A673 (cell line): ENCODE data around the gene ZNF784. TPM values are rescaled to one million over a fixed set of nuclear protein-coding genes. Genes with fewer than 3 reads are reported as not detected.

Experiments
- BruUV-seq: library from RNA; stranded (reverse); fragments of 400-500 nt; replicated peaks from 2 replicates; lab custom pipeline; 2021; lab: Mats Ljungman, UMichigan
- CTCF ChIA-PET: fragments of 300-600 bp; sonication (Branson Sonifier 250); formaldehyde crosslinking; loops from one replicate; lab custom pipeline; 2022; ENCODE audit warnings: antibody characterized with exemption; lab: Charles Lee
- POLR2A ChIA-PET: fragments of 300-600 bp; sonication (Branson Sonifier 250); formaldehyde crosslinking; loops from one replicate; lab custom pipeline; 2022; ENCODE audit warnings: antibody characterized with exemption; ENCODE audit not compliant: low non-redundant PET; lab: Charles Lee
- DNase-seq: peaks from one replicate; pipeline ENCODE4 v3.0.0-alpha.2; 2015; ENCODE audit warnings: low spot score
- H3K27ac ChIP-seq: fragments of 200-600 bp; sonication (generic); 2 replicates; pipeline ENCODE4 v1.5.1; 2016; ENCODE audit warnings: mixed run types, low read depth, mild to moderate bottlenecking, mixed read lengths, antibody characterized with exemption, low read length; ENCODE audit not compliant: poor library complexity, severe bottlenecking
- H3K27me3 ChIP-seq: fragments of 200-600 bp; sonication (generic); replicated peaks from 2 replicates; pipeline ENCODE4 v1.6.1; 2017; ENCODE audit warnings: mixed run types, low read depth, mild to moderate bottlenecking, mixed read lengths, antibody characterized with exemption, low read length; ENCODE audit not compliant: insufficient read depth, poor library complexity
- H3K36me3 ChIP-seq: fragments of 200-600 bp; sonication (generic); 2 replicates; pipeline ENCODE4 v1.6.1; 2016; ENCODE audit warnings: mixed run types, mild to moderate bottlenecking, mixed read lengths, antibody characterized with exemption, low read length; ENCODE audit not compliant: insufficient read depth, poor library complexity, severe bottlenecking
- H3K4me1 ChIP-seq: fragments of 200-600 bp; sonication (generic); 2 replicates; pipeline ENCODE4 v1.6.1; 2017; ENCODE audit warnings: mixed run types, mild to moderate bottlenecking, mixed read lengths, antibody characterized with exemption, low read length; ENCODE audit not compliant: insufficient read depth, poor library complexity, severe bottlenecking
- H3K4me3 ChIP-seq: fragments of 200-600 bp; sonication (generic); 2 replicates; pipeline ENCODE4 v1.5.1; 2016; ENCODE audit warnings: low read depth, mixed run types, mild to moderate bottlenecking, mixed read lengths, low read length; ENCODE audit not compliant: poor library complexity, severe bottlenecking
- H3K9me3 ChIP-seq: fragments of 200-600 bp; sonication (generic); 2 replicates; pipeline ENCODE4 v1.6.1; 2016; ENCODE audit warnings: mixed run types, low read depth, mild to moderate bottlenecking, mixed read lengths, antibody characterized with exemption, low read length; ENCODE audit not compliant: poor library complexity, severe bottlenecking
- EZH2 ChIP-seq: fragments of 200-600 bp; sonication (generic); IDR thresholded peaks from 2 replicates; pipeline ENCODE4 v1.6.1; 2017; ENCODE audit warnings: borderline replicate concordance, low read depth, mild to moderate bottlenecking, mixed read lengths, antibody characterized with exemption, low read length; ENCODE audit not compliant: poor library complexity, severe bottlenecking
- intact Hi-C: fragments of 100-400 bp; cut with micrococcal nuclease; formaldehyde crosslinking; loops from one replicate; pipeline ENCODE4 v1.10.0; 2022; ENCODE audit not compliant: unreplicated experiment
- total RNA-seq: library from RNA; stranded (reverse); gene quantifications from 2 replicates; pipeline ENCODE4 v1.2.3, GENCODE V29; 2021
- TF ChIP-seq, protein P1 (sequence below): fragments of 300-800, 200-600 bp; sonication (generic); conservative IDR thresholded peaks from 2 replicates; pipeline ENCODE4 v1.5.1; 2017; ENCODE audit warnings: low read depth, mild to moderate bottlenecking, antibody characterized with exemption, low read length, moderate library complexity, mixed read lengths

ZNF784 gene
- total RNA-seq, 1 experiment from 2014 or later: 7.1 TPM

DNA sequence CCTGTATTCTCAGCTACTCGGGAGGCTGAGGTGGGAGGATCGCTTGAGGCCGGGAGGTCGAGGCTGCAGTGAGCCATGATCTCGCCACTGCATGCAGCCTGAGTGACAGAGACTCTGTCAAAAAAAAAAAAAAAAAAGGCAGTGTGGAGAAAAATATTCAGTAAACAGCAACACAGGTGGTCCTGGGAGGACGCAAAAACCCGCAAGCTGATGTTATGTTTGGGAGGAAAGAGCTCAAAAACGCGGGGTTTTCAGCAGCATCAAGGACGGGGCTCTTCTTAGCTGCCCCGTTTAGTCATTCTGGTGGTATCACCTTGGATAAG is 599 bp upstream of the ZNF784 start:
- Histone ChIP-seq H3K4me1 (peaks cover 5% of the 10 kb centered on the region), H3K27me3 (no peaks in the 10 kb centered on the region), H3K9me3 (no peaks in the 10 kb centered on the region), H3K27ac (peak overlapping the region; percentile 97), H3K4me3 (peak overlapping the region; percentile 67), H3K36me3 (peaks cover 6% of the 10 kb centered on the region)
- intact Hi-C loops: no loop called here
- no peak for TF ChIP-seq EZH2
- TF ChIP-seq, protein P1, sequence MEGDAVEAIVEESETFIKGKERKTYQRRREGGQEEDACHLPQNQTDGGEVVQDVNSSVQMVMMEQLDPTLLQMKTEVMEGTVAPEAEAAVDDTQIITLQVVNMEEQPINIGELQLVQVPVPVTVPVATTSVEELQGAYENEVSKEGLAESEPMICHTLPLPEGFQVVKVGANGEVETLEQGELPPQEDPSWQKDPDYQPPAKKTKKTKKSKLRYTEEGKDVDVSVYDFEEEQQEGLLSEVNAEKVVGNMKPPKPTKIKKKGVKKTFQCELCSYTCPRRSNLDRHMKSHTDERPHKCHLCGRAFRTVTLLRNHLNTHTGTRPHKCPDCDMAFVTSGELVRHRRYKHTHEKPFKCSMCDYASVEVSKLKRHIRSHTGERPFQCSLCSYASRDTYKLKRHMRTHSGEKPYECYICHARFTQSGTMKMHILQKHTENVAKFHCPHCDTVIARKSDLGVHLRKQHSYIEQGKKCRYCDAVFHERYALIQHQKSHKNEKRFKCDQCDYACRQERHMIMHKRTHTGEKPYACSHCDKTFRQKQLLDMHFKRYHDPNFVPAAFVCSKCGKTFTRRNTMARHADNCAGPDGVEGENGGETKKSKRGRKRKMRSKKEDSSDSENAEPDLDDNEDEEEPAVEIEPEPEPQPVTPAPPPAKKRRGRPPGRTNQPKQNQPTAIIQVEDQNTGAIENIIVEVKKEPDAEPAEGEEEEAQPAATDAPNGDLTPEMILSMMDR: no peak
- TSS peak; percentile 48 for BruUV-seq
- ChIA-PET POLR2A (no interaction called here), CTCF (interaction anchor here (0.6 to 1.5 kb wide), 8 partner anchors 8 to 955 kb away, joined by 3 to 13 read pairs (median 6); partner anchors contain the start of gene ZNF865)
- DNase-seq: no peak

DNA sequence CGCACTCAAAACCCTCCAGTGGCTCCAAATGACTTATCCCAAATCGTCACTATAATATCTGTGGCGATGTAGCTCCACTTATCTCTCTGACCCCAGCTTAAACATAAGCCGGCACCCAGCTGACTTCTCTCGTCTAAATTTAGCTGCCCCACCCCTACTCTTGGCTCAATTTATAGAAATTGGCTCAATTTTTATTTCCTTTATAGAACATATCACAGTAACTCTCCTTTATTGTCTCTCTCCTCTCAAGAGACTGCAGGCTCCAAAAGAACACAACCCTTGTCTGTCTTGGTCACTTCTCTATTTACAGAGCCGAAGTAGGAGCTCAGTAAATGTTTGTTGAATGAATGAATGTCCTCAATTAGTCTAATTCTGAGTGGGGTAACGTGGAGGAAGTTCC is 805 bp downstream of the ZNF784 start:
- Histone ChIP-seq H3K27ac (peak overlapping the region; percentile 6), H3K4me3 (peak overlapping the region; percentile 67), H3K27me3 (no peaks in the 10 kb centered on the region), H3K9me3 (no peaks in the 10 kb centered on the region), H3K4me1 (peaks cover 5% of the 10 kb centered on the region), H3K36me3 (peaks cover 6% of the 10 kb centered on the region)
- ChIA-PET CTCF (interaction anchor here (1.5 kb wide), 1 partner anchor 17 kb away, joined by 6 read pairs; the partner anchor contains the start of gene ZNF865), POLR2A (no interaction called here)
- intact Hi-C loops: no loop called here
- no peak for DNase-seq
- TF ChIP-seq, protein P1: no peak
- TF ChIP-seq EZH2: no peak
- BruUV-seq: TSS peak; percentile 60

DNA sequence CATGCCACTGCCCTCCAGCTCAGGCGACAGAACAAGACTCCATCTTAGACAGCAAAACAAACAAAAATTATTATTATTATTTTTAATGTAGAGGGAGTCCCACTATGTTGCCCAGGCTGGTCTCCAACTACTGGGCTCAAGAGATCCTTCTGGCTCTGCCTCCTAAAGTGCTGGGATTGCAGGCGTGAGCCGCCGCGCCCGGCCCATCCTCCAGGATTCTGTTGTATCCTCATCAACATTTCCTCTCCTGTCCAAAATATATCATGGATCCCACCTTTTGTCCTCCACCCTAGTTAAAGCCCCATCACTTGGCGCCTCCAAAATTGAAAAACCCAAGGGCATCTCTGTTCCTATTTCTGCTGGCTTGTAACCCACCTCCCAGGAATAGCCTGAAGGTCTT is 1.2 kb downstream of the ZNF784 start:
- no peak overlapping the region for H3K4me3 ChIP-seq
- H3K27ac ChIP-seq: peak overlapping the region; percentile 6
- no peaks in the 10 kb centered on the region for H3K9me3 ChIP-seq
- POLR2A ChIA-PET: no interaction called here
- intact Hi-C loops: no loop called here
- H3K27me3 ChIP-seq: no peaks in the 10 kb centered on the region
- no TSS peak for BruUV-seq
- CTCF ChIA-PET: no interaction called here
- H3K4me1 ChIP-seq: peaks cover 5% of the 10 kb centered on the region
- TF ChIP-seq EZH2: no peak
- TF ChIP-seq, protein P1: no peak
- peaks cover 6% of the 10 kb centered on the region for H3K36me3 ChIP-seq
- DNase-seq: no peak
